GM21447 (cell line): ENCODE results near the gene GRIFIN.
A peak's percentile ranks its signal among the peaks of the same experiment; 100 is the strongest.
"Not testable (repeated sequence)": the region's sequence is repeated elsewhere in the genome, so short reads cannot be mapped to it uniquely, and the experiment has no call there.

ENCODE experiments used
- ATAC-seq: cut with Tn5 transposase; IDR thresholded peaks from one replicate; pipeline ENCODE4 v1.9.1; 2021; ENCODE audit not compliant: unreplicated experiment

The GRIFIN gene

GRCh38 chr7:2479276-2480069, 3.3 kb upstream of the GRIFIN start:
- no peak for ATAC-seq

GRCh38 chr7:2478800-2479199, 2.6 kb upstream of the GRIFIN start:
- no peak for ATAC-seq

- no peak for ATAC-seq
Measured at GRCh38 chr7:2478399-2478785, 2.2 kb upstream of the GRIFIN start.

- ATAC-seq = peak; percentile 78
Measured at GRCh38 chr7:2477447-2478398, 1.5 kb upstream of the GRIFIN start.

GRCh38 chr7:2476776-2477446, 713 bp upstream of the GRIFIN start:
- no peak for ATAC-seq

- no peak for ATAC-seq
Measured at GRCh38 chr7:2475678-2476015, 551 bp downstream of the GRIFIN start.

- ATAC-seq = no peak
Measured at GRCh38 chr7:2474813-2475677, 1.2 kb downstream of the GRIFIN start.

GRCh38 chr7:2474224-2474623, 2.0 kb downstream of the GRIFIN start:
- ATAC-seq = no peak

- no peak for ATAC-seq
Measured at GRCh38 chr7:2473496-2474180, 2.6 kb downstream of the GRIFIN start.

- no peak for ATAC-seq
Measured at GRCh38 chr7:2472739-2473138, 3.5 kb downstream of the GRIFIN start.

GRCh38 chr7:2471396-2471795, 4.8 kb downstream of the GRIFIN start:
- ATAC-seq = no peak

- no peak for ATAC-seq
Measured at GRCh38 chr7:2471022-2471329, 5.2 kb downstream of the GRIFIN start.

- no peak for ATAC-seq
Measured at GRCh38 chr7:2470204-2471021, 5.8 kb downstream of the GRIFIN start.

GRCh38 chr7:2469460-2470203, 6.6 kb downstream of the GRIFIN start:
- ATAC-seq = not testable (repeated sequence)

GRCh38 chr7:2468227-2468626, 8.0 kb downstream of the GRIFIN start:
- no peak for ATAC-seq

GRCh38 chr7:2466675-2467074, 9.5 kb downstream of the GRIFIN start:
- ATAC-seq = no peak

- no peak for ATAC-seq
Measured at GRCh38 chr7:2465928-2466327, 10.3 kb downstream of the GRIFIN start.

- ATAC-seq = no peak
Measured at GRCh38 chr7:2462731-2463130, 13.5 kb downstream of the GRIFIN start.
